Omental fat pad (tissue), 4 donors: ENCODE data around the gene PRLR. TPM values are rescaled to one million over a fixed set of nuclear protein-coding genes. Genes with fewer than 3 reads are reported as not detected.

Experiments used
- ATAC-seq: fragments of 150-250 bp; one replicate; pipeline ENCODE4 v1.9.1; 2016; ENCODE audit warnings: mild to moderate bottlenecking, moderate library complexity; ENCODE audit not compliant: low FRiP score
- DNase-seq: peaks from one replicate; pipeline ENCODE4 v3.0.0-alpha.2; 2019; ENCODE audit warnings: low spot score
- total RNA-seq, 4 donors: library from RNA; depleted of rRNA; stranded (reverse); fragments of >200 nt; gene quantifications; one replicate each; pipeline ENCODE4 v1.1.0, GENCODE V29; 2016
- TF ChIP-seq, protein P1 (sequence below), 3 donors: fragments of 450-650 bp; IDR thresholded peaks; one replicate each; pipeline ENCODE4 v1.5.1; 2016 to 2017; ENCODE audit warnings: antibody characterized with exemption in 3 of 3, mild to moderate bottlenecking in 3 of 3, moderate library complexity in 2 of 3

PRLR gene
- total RNA-seq, 4 donors from 2014 or later, result 0.38 to 2.4 (median 0.90) TPM

DNA sequence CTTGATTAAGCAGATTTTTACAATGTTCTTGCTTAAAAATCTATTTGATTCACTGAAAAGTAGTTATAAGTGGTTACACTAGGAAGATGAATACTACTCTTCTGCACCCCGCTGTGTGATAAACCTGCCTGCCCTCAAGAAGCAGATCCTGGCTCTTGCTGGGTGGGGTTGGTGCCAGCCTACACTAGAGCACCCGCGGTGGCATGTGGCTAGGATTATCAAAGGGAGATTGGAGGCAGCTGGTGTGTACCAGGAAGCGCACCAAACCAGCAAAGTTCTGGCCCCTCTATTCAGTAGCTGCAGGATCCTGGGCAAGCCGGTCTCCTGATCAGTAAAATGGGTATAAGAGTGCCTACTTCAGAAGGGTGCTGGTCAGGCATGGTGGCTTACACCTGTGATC is 43.5 kb downstream of the PRLR start:
- DNase-seq (no peak), ATAC-seq (no peak)
- TF ChIP-seq, protein P1, sequence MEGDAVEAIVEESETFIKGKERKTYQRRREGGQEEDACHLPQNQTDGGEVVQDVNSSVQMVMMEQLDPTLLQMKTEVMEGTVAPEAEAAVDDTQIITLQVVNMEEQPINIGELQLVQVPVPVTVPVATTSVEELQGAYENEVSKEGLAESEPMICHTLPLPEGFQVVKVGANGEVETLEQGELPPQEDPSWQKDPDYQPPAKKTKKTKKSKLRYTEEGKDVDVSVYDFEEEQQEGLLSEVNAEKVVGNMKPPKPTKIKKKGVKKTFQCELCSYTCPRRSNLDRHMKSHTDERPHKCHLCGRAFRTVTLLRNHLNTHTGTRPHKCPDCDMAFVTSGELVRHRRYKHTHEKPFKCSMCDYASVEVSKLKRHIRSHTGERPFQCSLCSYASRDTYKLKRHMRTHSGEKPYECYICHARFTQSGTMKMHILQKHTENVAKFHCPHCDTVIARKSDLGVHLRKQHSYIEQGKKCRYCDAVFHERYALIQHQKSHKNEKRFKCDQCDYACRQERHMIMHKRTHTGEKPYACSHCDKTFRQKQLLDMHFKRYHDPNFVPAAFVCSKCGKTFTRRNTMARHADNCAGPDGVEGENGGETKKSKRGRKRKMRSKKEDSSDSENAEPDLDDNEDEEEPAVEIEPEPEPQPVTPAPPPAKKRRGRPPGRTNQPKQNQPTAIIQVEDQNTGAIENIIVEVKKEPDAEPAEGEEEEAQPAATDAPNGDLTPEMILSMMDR (IDR thresholded peaks at IDR 0.05), result no peak

DNA sequence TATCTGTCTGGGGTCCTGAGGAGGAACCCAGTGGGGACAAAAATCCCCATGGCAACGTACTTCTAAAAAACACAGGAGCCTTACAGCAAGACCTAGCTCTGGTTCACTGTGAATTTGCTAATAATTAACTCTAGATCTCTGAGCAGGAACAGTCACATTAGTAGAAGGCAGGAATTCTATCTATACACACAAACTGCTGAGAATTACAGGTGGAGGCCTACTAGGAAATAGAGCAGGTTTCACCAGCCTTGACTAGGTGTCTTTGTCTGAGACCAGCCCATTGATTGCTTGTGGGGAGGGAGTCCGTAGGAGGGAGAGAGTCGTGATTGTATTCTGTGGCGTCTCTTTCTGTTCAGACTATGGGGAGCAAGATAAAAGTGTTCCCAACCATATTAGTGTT is 44.8 kb downstream of the PRLR start:
- TF ChIP-seq, protein P1 (IDR thresholded peaks at IDR 0.05), result no peak
- DNase-seq (no peak), ATAC-seq (no peak)

DNA sequence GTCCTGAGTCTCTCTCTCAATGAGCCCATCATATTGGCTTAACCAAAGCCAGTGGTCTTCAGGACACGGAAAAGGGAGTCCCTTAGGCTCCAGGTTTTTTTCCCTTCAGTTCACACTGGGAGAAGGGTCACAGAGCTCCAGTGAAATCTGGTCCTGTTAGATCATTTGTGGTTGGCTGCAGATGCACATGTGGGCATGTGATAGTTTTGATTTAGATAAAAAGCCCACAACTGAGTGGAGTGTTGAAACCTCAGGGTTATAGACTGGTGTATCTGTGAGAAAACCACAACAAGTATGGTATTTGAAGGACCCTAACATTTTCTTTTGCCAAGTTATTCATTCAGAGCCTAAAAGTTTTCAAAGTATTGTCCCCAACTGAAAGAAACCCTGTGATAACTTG is 46.7 kb downstream of the PRLR start:
- DNase-seq, result no peak
- no peak for ATAC-seq
- TF ChIP-seq, protein P1 (IDR thresholded peaks at IDR 0.05), result no peak

DNA sequence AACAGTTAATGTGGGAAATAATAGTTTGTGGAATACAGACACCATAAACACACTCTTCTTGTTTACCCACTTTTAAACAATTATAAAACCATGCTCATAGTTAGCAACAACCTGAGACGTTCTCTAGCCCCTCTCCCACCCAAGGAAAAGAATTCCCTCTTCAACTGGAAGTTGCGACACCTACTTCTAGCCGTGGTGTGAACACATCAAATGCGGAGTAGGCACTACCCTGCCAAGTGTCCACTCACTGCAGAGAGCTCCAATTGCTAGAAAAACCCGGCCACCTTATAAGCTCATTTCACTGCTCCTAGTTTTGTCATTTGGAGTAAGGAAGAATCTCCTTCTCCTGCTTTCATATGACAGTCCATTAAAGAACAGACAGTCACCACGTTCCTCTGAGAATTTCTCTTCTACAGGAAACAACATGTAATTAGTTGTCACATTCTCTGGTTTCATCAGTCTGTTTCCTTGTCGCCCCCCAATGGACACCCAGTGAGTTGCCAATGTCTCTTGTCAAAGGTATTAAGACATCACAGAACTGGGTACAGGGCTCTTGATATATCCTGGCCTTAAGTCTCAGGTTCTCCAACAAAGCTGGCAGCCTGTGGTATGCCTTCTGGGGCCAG is 47.3 kb downstream of the PRLR start:
- ATAC-seq (no peak), DNase-seq (no peak)
- TF ChIP-seq, protein P1 (IDR thresholded peaks at IDR 0.05), result no peak

DNA sequence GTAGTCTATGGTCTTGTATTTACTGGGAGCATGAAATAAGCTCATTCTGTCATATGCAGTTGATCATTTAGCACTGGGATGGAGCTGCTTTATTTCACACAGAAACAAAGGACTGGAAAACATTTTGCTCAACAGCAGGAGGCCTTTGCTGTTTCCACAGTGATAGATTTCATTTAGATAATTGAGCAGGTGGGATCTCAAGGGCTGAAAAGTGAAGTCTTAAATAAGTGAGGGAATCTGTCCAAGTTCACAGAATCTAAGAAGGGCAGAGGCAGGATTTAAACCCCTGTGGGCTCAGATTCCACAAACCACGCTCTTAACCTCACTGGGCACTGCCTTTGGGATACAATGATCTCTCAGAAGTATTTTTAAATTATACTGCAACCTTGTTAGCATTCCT is 47.8 kb downstream of the PRLR start:
- TF ChIP-seq, protein P1 (IDR thresholded peaks at IDR 0.05), result no peak
- DNase-seq (no peak), ATAC-seq (no peak)

DNA sequence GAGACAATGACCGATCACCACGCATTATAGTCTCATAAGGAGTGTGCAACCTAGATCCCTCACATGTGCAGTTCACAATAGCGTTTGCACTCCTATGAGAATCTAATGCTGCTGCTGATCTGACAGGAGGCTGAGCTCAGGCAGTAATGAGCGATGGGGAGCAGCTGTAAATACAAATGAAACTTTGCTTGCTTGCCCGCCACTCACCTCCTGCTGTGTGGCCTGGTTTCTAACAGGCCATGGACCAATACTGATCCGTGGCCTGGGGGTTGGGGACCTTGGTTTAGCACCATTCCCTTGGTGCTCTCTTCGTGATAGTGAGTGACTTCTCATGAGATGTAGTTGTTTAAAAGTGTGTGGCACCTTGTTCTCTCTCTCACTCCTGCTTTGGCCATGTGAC is 50.2 kb downstream of the PRLR start:
- ATAC-seq (no peak), DNase-seq (no peak)
- TF ChIP-seq, protein P1 (IDR thresholded peaks at IDR 0.05), result no peak

DNA sequence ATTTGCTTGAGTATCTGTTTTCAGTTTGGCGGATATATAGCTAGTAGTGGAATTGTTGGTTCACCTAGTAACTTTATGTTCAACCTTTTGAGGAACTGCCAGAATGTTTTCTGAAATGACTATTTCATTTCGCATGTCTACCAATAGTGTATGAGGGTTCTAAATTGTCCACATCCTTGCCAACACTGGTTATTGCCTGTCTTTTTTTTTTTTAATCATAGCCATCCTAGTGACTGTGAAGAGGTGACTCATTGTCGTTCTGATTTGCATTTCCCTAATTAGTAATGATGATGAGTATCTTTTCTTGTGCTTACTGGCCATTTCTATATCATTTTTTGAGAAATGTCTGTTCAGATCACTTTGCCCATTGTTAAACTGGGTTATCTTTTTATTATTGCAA is 52.5 kb downstream of the PRLR start:
- DNase-seq (no peak), ATAC-seq (no peak)
- TF ChIP-seq, protein P1 (IDR thresholded peaks at IDR 0.05), result no peak
